Karpas-422 (cell line): ENCODE data around the gene OR5B21. TPM values are rescaled to one million over a fixed set of nuclear protein-coding genes. Genes with fewer than 3 reads are reported as not detected.

ENCODE experiments used
- DNase-seq: peaks from one replicate; pipeline ENCODE4 v3.0.0-alpha.2; 2015
- H2AFZ ChIP-seq: fragments of 200-600 bp; sonication (generic); 2 replicates; pipeline ENCODE4 v1.6.1; 2014; ENCODE audit warnings: antibody characterized with exemption, low read length, mixed read lengths
- H3K27ac ChIP-seq: fragments of 200-600 bp; sonication (generic); 2 replicates; pipeline ENCODE4 v1.5.1; 2014; ENCODE audit warnings: mild to moderate bottlenecking, low read length, moderate library complexity
- H3K27me3 ChIP-seq: fragments of 200-600 bp; sonication (generic); 2 replicates; pipeline ENCODE4 v1.6.1; 2014; ENCODE audit warnings: low read length, mixed read lengths
- H3K36me3 ChIP-seq: fragments of 200-600 bp; sonication (generic); 2 replicates; pipeline ENCODE4 v1.6.1; 2014; ENCODE audit warnings: low read length, mixed read lengths; ENCODE audit not compliant: insufficient read depth
- H3K4me1 ChIP-seq: fragments of 200-600 bp; sonication (generic); 2 replicates; pipeline ENCODE4 v1.6.1; 2014; ENCODE audit warnings: mild to moderate bottlenecking, low read length, mixed read lengths
- H3K4me2 ChIP-seq: fragments of 200-600 bp; sonication (generic); 2 replicates; pipeline ENCODE4 v1.6.1; 2014; ENCODE audit warnings: low read length, low read depth, mild to moderate bottlenecking; ENCODE audit not compliant: poor library complexity, severe bottlenecking
- H3K4me3 ChIP-seq: fragments of 200-600 bp; sonication (generic); 2 replicates; pipeline ENCODE4 v1.5.1; 2014; ENCODE audit warnings: mild to moderate bottlenecking, antibody characterized with exemption, low read length, mixed read lengths
- H3K79me2 ChIP-seq: fragments of 200-600 bp; sonication (generic); 2 replicates; pipeline ENCODE4 v1.6.1; 2014; ENCODE audit warnings: mild to moderate bottlenecking, low read length, mixed read lengths
- H3K9ac ChIP-seq: fragments of 200-600 bp; sonication (generic); 2 replicates; pipeline ENCODE4 v1.6.0; 2014; ENCODE audit warnings: low read length
- H3K9me2 ChIP-seq: fragments of 200-600 bp; sonication (generic), shearing (Covaris generic); replicated peaks from 2 replicates; pipeline ENCODE4 v1.6.0; 2014; ENCODE audit warnings: mild to moderate bottlenecking, low read length, moderate library complexity; ENCODE audit not compliant: insufficient read depth
- H3K9me3 ChIP-seq: fragments of 300-700, 200-600 bp; sonication (generic); 2 replicates; pipeline ENCODE4 v1.6.1; 2014; ENCODE audit warnings: low read length, mixed read lengths
- H4K20me1 ChIP-seq: fragments of 200-600 bp; sonication (generic); 2 replicates; pipeline ENCODE4 v1.6.1; 2014; ENCODE audit warnings: mild to moderate bottlenecking, antibody characterized with exemption, low read length, low read depth; ENCODE audit not compliant: insufficient read depth
- total RNA-seq: library from RNA; depleted of rRNA; stranded (reverse); fragments of >200 nt; shearing (Covaris generic); gene quantifications from 2 replicates; pipeline ENCODE4 v1.2.3, GENCODE V29; 2014; ENCODE audit warnings: low replicate concordance

Gene OR5B21
- total RNA-seq, 1 experiment from 2014 or later = 9.3 TPM

DNA sequence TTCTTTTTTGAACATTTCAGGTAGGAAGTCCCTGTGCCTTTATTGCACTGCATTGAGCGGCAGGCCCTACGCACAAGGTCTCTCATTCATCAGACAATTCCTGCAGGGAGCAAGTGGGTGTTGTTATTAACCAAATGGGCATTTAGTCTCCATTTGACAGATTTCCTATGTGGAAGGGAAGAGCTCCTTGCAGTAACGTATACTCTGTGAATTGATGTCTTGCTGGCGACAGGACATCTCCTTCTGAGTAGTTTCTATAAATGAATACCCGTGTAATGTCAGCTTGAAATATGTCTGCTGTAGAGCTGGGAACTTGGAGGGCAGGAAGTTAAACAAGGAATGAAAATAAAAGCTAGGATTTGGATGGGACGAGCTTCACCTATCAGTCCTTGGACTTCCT is 3.7 kb downstream of the OR5B21 start:
- peaks cover 3% of the 10 kb centered on the region; the same call in 1 of the 2 replicates for H3K36me3 ChIP-seq
- no peak for DNase-seq

DNA sequence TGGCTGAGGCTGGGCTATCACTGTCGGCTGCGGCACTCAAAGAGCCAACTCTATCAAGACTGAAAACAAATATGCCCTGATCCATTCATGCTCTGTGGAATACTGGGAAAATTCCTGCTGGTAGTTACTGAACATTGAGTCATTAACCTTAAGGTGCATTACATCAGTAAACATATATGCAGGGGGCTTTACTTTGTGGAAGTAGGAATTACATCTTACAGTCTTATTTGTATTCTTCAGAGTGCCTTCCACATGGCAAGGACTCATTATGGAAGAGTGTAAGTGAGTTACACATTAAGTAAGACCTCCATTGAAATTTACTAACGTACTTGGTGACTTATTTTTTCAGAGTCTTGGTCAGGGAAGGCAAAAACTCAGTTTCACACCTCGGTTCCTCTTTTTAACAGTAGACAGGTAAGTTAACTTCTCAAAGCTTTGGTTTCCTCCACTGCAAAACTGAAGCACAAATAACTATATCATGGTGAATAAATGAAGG is 4.5 kb downstream of the OR5B21 start:
- DNase-seq = no peak
- no peak overlapping the region for H3K4me2 ChIP-seq
- H3K4me1 ChIP-seq = peaks cover 17% of the 10 kb centered on the region
- no peak overlapping the region for H3K9ac ChIP-seq
- peaks cover 3% of the 10 kb centered on the region; the same call in 1 of the 2 replicates for H3K36me3 ChIP-seq
- no peak overlapping the region for H2AFZ ChIP-seq
- no peak overlapping the region for H3K4me3 ChIP-seq
- no peaks in the 10 kb centered on the region for H3K79me2 ChIP-seq
- no peaks in the 10 kb centered on the region for H3K9me2 ChIP-seq
- H3K27ac ChIP-seq = no peak overlapping the region
- H4K20me1 ChIP-seq = no peaks in the 10 kb centered on the region
- H3K27me3 ChIP-seq = no peaks in the 10 kb centered on the region
- no peaks in the 10 kb centered on the region for H3K9me3 ChIP-seq

More for the DNA sequence above, 3.7 kb downstream of the OR5B21 start:
- H3K27me3 ChIP-seq = no peaks in the 10 kb centered on the region
- peaks cover 20% of the 10 kb centered on the region for H3K4me1 ChIP-seq
- no peak overlapping the region for H2AFZ ChIP-seq
- H3K9me3 ChIP-seq = no peaks in the 10 kb centered on the region
- no peaks in the 10 kb centered on the region for H3K79me2 ChIP-seq
- H3K4me3 ChIP-seq = no peak overlapping the region
- no peak overlapping the region for H3K4me2 ChIP-seq
- H4K20me1 ChIP-seq = no peaks in the 10 kb centered on the region
- H3K9ac ChIP-seq = no peak overlapping the region
- no peak overlapping the region for H3K27ac ChIP-seq
- no peaks in the 10 kb centered on the region for H3K9me2 ChIP-seq

DNA sequence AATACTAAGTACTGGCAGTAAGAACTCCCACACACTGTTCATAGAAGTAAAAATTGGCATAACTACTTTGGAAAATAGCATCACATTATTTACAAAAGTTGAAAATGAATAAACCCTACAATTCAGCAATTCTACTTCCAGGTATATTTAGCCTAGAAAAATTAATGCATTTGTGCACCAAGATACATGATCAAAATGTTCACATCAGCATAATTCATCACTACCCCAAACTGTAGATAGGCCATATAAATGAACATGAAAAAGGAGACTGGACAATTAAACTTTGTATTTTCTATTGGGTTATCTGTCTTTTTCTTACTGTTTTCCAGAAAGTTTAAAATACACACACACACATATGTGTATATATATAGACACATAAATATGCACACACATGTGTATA is 5.9 kb downstream of the OR5B21 start:
- Histone ChIP-seq H3K27ac (no peak overlapping the region), H4K20me1 (no peaks in the 10 kb centered on the region), H3K79me2 (no peaks in the 10 kb centered on the region), H3K4me2 (no peak overlapping the region), H3K27me3 (no peaks in the 10 kb centered on the region), H3K36me3 (no peaks in the 10 kb centered on the region; the same call in 1 of the 2 replicates), H3K9me3 (no peaks in the 10 kb centered on the region), H3K9ac (no peak overlapping the region), H3K4me3 (no peak overlapping the region), H2AFZ (no peak overlapping the region), H3K4me1 (peaks cover 7% of the 10 kb centered on the region), H3K9me2 (no peaks in the 10 kb centered on the region)
- DNase-seq = no peak

DNA sequence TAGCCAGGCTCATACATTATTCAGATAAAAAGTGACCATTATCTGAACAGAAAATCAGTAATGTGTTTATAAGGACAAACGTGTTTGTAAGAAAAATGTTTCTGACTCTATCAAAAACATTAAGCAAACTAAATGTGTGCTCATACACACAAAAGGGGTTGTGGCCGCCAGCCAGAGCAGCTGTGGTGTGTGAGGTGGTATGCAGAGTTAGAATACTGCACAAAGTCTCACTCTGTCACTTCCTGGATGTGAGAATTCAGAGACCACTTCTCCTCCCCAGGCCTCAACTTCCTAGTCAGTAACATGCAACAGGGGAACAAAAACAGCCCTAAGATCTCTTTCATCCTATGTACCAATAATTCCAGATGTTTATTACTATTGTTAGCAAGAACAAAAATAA is 9.4 kb downstream of the OR5B21 start:
- no peak overlapping the region for H3K9ac ChIP-seq
- H3K36me3 ChIP-seq = peaks cover 9% of the 10 kb centered on the region; the same call in 1 of the 2 replicates
- no peak overlapping the region for H3K27ac ChIP-seq
- no peaks in the 10 kb centered on the region for H3K9me3 ChIP-seq
- H3K9me2 ChIP-seq = no peaks in the 10 kb centered on the region
- no peak overlapping the region for H3K4me2 ChIP-seq
- no peaks in the 10 kb centered on the region for H3K27me3 ChIP-seq
- H2AFZ ChIP-seq = no peak overlapping the region
- DNase-seq = no peak
- no peaks in the 10 kb centered on the region; the same call in 1 of the 2 replicates for H3K4me1 ChIP-seq
- H3K4me3 ChIP-seq = no peak overlapping the region
- H3K79me2 ChIP-seq = no peaks in the 10 kb centered on the region
- H4K20me1 ChIP-seq = no peaks in the 10 kb centered on the region

DNA sequence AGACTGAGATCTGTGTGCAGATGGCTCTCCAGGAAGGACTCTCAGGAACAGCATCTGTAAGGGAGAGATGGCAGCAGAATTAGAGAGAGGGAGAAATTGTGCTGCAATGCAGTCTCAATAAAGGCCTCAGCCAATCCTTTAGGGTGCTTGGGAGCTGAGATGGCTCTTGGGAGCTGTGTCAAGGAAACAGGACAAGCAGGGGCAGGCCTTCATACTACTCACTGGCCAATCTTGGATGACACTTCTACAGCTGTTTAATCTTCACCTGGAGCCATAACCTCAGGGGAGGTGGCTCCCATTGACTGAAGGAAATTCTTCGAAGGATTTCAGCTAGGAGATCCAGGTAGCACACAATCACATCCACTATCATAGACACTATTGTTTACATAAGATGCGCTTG is 10.0 kb downstream of the OR5B21 start:
- no peak for DNase-seq

DNA sequence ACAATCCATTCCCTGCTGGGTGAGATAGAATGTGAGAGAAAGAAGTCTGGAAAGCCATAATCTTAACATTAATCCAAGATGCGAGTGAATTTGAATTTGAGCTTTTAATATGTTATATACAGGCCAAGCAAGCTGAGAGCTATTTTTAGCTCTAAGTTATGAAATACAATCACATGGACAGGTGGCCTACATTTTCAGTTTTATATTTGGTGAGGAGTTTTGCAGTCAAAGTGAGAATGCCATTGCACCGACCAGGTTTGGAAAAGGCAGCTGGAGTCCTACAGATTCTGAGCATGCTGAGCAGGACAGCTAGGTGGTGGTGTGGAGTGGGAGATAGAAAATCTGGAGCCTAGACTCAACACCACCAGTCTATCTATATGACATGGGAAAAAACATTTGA is 12.0 kb downstream of the OR5B21 start:
- Histone ChIP-seq H3K9me3 (no peaks in the 10 kb centered on the region), H3K9me2 (no peaks in the 10 kb centered on the region), H3K9ac (no peak overlapping the region), H3K4me2 (no peak overlapping the region), H3K4me3 (no peak overlapping the region), H2AFZ (no peak overlapping the region), H3K27me3 (no peaks in the 10 kb centered on the region), H3K4me1 (no peaks in the 10 kb centered on the region; the same call in 1 of the 2 replicates), H4K20me1 (no peaks in the 10 kb centered on the region), H3K79me2 (no peaks in the 10 kb centered on the region), H3K27ac (no peak overlapping the region), H3K36me3 (peaks cover 9% of the 10 kb centered on the region; the same call in 1 of the 2 replicates)
- no peak for DNase-seq

More for the DNA sequence above, 10.0 kb downstream of the OR5B21 start:
- Histone ChIP-seq H2AFZ (no peak overlapping the region), H3K4me2 (no peak overlapping the region), H3K4me3 (no peak overlapping the region), H3K9ac (no peak overlapping the region), H3K79me2 (no peaks in the 10 kb centered on the region), H3K9me2 (no peaks in the 10 kb centered on the region), H3K9me3 (no peaks in the 10 kb centered on the region), H3K27me3 (no peaks in the 10 kb centered on the region), H3K4me1 (no peaks in the 10 kb centered on the region; the same call in 1 of the 2 replicates), H4K20me1 (no peaks in the 10 kb centered on the region), H3K27ac (no peak overlapping the region), H3K36me3 (peaks cover 9% of the 10 kb centered on the region; the same call in 1 of the 2 replicates)

DNA sequence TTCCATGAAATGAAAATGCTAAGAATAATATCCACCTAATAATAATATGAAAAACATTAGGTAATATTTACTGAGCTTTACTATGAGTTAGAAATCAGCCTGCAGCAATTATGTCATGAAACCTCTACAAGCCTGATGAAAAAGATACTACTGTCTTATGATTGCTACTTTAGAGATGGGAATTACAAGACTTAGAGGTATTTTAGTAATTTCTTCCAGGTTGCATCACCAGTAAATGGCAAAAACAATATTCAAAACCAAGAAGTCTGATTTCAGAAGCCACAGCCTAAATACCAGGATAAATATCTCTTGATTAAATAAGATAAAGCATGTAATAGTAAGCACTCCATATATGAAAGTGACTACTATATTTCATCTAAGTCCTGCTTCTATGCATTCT is 13.8 kb downstream of the OR5B21 start:
- Histone ChIP-seq H3K36me3 (peaks cover 9% of the 10 kb centered on the region; the same call in 1 of the 2 replicates), H3K27me3 (no peaks in the 10 kb centered on the region), H3K9ac (no peak overlapping the region), H3K9me2 (no peaks in the 10 kb centered on the region), H3K79me2 (no peaks in the 10 kb centered on the region), H3K4me3 (no peak overlapping the region), H4K20me1 (no peaks in the 10 kb centered on the region), H3K27ac (no peak overlapping the region), H3K4me2 (no peak overlapping the region), H3K4me1 (no peaks in the 10 kb centered on the region; the same call in 1 of the 2 replicates), H3K9me3 (no peaks in the 10 kb centered on the region), H2AFZ (no peak overlapping the region)
- DNase-seq = no peak

DNA sequence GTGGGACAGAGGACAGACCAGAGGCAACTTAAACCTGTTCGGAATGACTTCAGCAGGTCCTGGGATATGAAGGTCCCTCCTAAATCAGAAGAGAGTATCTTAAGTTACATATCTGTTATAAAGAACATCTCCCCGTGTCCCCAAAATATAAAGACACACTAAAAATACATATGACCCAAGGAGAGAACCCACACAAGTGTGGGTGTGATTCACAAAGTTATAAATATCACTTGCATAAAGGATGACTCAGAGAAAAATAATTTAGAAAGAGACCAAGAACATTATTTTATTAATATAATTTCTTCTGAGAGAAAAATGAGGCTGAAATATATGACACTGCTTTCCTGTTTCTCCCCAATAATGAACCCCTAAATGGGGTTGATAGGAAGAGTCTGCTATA is 14.2 kb downstream of the OR5B21 start:
- Histone ChIP-seq H3K79me2 (no peaks in the 10 kb centered on the region), H3K4me1 (no peaks in the 10 kb centered on the region; the same call in 1 of the 2 replicates), H3K4me2 (no peak overlapping the region), H3K27ac (no peak overlapping the region), H3K27me3 (no peaks in the 10 kb centered on the region), H2AFZ (no peak overlapping the region), H3K9me2 (no peaks in the 10 kb centered on the region), H3K9me3 (no peaks in the 10 kb centered on the region), H4K20me1 (no peaks in the 10 kb centered on the region), H3K36me3 (peaks cover 9% of the 10 kb centered on the region; the same call in 1 of the 2 replicates), H3K9ac (no peak overlapping the region), H3K4me3 (no peak overlapping the region)
- no peak for DNase-seq
